HEK293 (cell line): ENCODE measurements around the gene CFAP73.

ENCODE experiments used
- CTCF ChIA-PET: fragments of 350-600 bp; formaldehyde crosslinking; extraction: SDS; loops from one replicate; lab custom pipeline; 2021; ENCODE audit warnings: antibody characterized with exemption; lab: Yijun Ruan, JAX
- POLR2A ChIA-PET: fragments of 300-600 bp; formaldehyde crosslinking; extraction: SDS; loops from one replicate; lab custom pipeline; 2020; ENCODE audit warnings: antibody characterized with exemption, inconsistent platforms; lab: Yijun Ruan, JAX
- H3K27ac ChIP-seq: fragments of 200-500 bp; sonication (Bioruptor generic); 2 replicates; pipeline ENCODE4 v1.5.1; 2014; ENCODE audit warnings: low read depth, low read length, control low read depth, inconsistent platforms; ENCODE audit errors: extremely low read depth
- H3K36me3 ChIP-seq, 2 experiments: fragments of 200-500 bp in 1 of 2; sonication (Bioruptor generic) in 1 of 2; 1 replicate in 1 of 2; 2 replicates in 1 of 2; pipeline ENCODE4 v1.5.1; 2014 to 2017; ENCODE audit warnings: inconsistent platforms in 2 of 2, low read length in 2 of 2; ENCODE audit not compliant: control insufficient read depth in 2 of 2, insufficient read depth in 1 of 2
- H3K4me1 ChIP-seq: fragments of 200-500 bp; sonication (Bioruptor generic); 2 replicates; pipeline ENCODE4 v1.5.1; 2014; ENCODE audit warnings: mild to moderate bottlenecking, low read length, inconsistent platforms; ENCODE audit not compliant: control insufficient read depth, insufficient read depth
- H3K4me3 ChIP-seq: 2 replicates; pipeline ENCODE4 v1.5.1; 2011; ENCODE audit warnings: low read depth, mild to moderate bottlenecking, control low read depth, low read length, moderate library complexity
- H3K9me3 ChIP-seq: fragments of 200-500 bp; sonication (Bioruptor generic); 2 replicates; pipeline ENCODE4 v1.5.1; 2014; ENCODE audit warnings: low read depth, low read length, inconsistent platforms; ENCODE audit not compliant: control insufficient read depth, insufficient read depth
- GFI1B ChIP-seq: fragments of 450-650 bp; formaldehyde crosslinking; IDR thresholded peaks from 2 replicates; pipeline ENCODE4 v1.5.1; 2016; ENCODE audit warnings: missing biosample characterization, missing genetic modification characterization
- GLIS1 ChIP-seq: fragments of 450-650 bp; formaldehyde crosslinking; IDR thresholded peaks from 2 replicates; pipeline ENCODE4 v1.5.1; 2016; ENCODE audit warnings: missing biosample characterization, missing genetic modification characterization
- PRDM10 ChIP-seq: fragments of 450-650 bp; formaldehyde crosslinking; IDR thresholded peaks from 2 replicates; pipeline ENCODE4 v1.5.1; 2016; ENCODE audit warnings: missing biosample characterization, missing genetic modification characterization
- SP7 ChIP-seq: fragments of 450-650 bp; formaldehyde crosslinking; IDR thresholded peaks from 2 replicates; pipeline ENCODE4 v1.5.1; 2016; ENCODE audit warnings: missing biosample characterization, missing genetic modification characterization
- ZNF274 ChIP-seq, 2 experiments: fragments of 200-500 bp in 1 of 2; fragments of 450-650 bp in 1 of 2; sonication (Bioruptor generic) in 1 of 2; formaldehyde crosslinking in 1 of 2; IDR thresholded peaks; 2 replicates each; pipeline versions ENCODE4 v1.5.1 to v1.6.1; 2014 to 2016; ENCODE audit warnings: borderline replicate concordance in 1 of 2, inconsistent platforms in 1 of 2, low read length in 1 of 2, missing biosample characterization in 1 of 2, missing genetic modification characterization in 1 of 2
- ZNF341 ChIP-seq: fragments of 450-650 bp; formaldehyde crosslinking; IDR thresholded peaks from 2 replicates; pipeline ENCODE4; 2016; ENCODE audit warnings: low read depth, missing biosample characterization, missing genetic modification characterization
- ZNF354C ChIP-seq: fragments of 450-650 bp; formaldehyde crosslinking; IDR thresholded peaks from 2 replicates; pipeline ENCODE4 v1.5.1; 2016; ENCODE audit warnings: missing biosample characterization, missing genetic modification characterization, low read depth, borderline replicate concordance
- ZNF362 ChIP-seq: fragments of 450-650 bp; formaldehyde crosslinking; IDR thresholded peaks from 2 replicates; pipeline ENCODE4 v1.5.1; 2016; ENCODE audit warnings: missing biosample characterization, missing genetic modification characterization
- ZNF391 ChIP-seq: fragments of 450-650 bp; formaldehyde crosslinking; IDR thresholded peaks from 2 replicates; pipeline ENCODE4 v1.5.1; 2016; ENCODE audit warnings: low read depth, missing biosample characterization, missing genetic modification characterization, borderline replicate concordance
- ZNF416 ChIP-seq: fragments of 450-650 bp; formaldehyde crosslinking; IDR thresholded peaks from 2 replicates; pipeline ENCODE4 v1.5.1; 2016; ENCODE audit warnings: missing biosample characterization, missing genetic modification characterization
- ZNF544 ChIP-seq: fragments of 450-650 bp; formaldehyde crosslinking; IDR thresholded peaks from 2 replicates; pipeline ENCODE4 v1.5.0; 2017; ENCODE audit warnings: missing biosample characterization, missing genetic modification characterization
- ZNF580 ChIP-seq: fragments of 450-650 bp; formaldehyde crosslinking; IDR thresholded peaks from 2 replicates; pipeline ENCODE4 v1.5.1; 2016; ENCODE audit warnings: missing biosample characterization, missing genetic modification characterization
- ZNF623 ChIP-seq: fragments of 450-650 bp; formaldehyde crosslinking; IDR thresholded peaks from 2 replicates; pipeline ENCODE4 v1.5.1; 2016; ENCODE audit warnings: missing biosample characterization, missing genetic modification characterization
- ZNF664 ChIP-seq: fragments of 450-650 bp; formaldehyde crosslinking; IDR thresholded peaks from 2 replicates; pipeline ENCODE4 v1.5.1; 2016; ENCODE audit warnings: missing biosample characterization, missing genetic modification characterization
- ZNF670 ChIP-seq: fragments of 450-650 bp; formaldehyde crosslinking; IDR thresholded peaks from 2 replicates; pipeline ENCODE4 v1.5.1; 2016; ENCODE audit warnings: missing biosample characterization, missing genetic modification characterization, low read depth
- ZNF768 ChIP-seq: fragments of 450-650 bp; formaldehyde crosslinking; IDR thresholded peaks from 2 replicates; pipeline ENCODE4 v1.5.1; 2018; ENCODE audit warnings: missing biosample characterization, mild to moderate bottlenecking, missing genetic modification characterization
- ZSCAN4 ChIP-seq: fragments of 450-650 bp; formaldehyde crosslinking; IDR thresholded peaks from 2 replicates; pipeline ENCODE4 v1.5.1; 2017; ENCODE audit warnings: missing biosample characterization, missing genetic modification characterization

Gene CFAP73

GRCh38 chr12:113104953-113105510 is 44.5 kb upstream of the CFAP73 start:
- Histone ChIP-seq H3K27ac (no peak overlapping the region), H3K4me1 (no peaks in the 10 kb centered on the region), H3K4me3 (no peak overlapping the region), H3K36me3 (no peaks in the 10 kb centered on the region), H3K9me3 (no peaks in the 10 kb centered on the region)
- TF ChIP-seq ZNF670 (no peak), GFI1B (no peak), ZNF416 (tag by site-specific recombination) (no peak), ZNF362 (no peak), ZNF664 (tag by site-specific recombination) (0 out of 2 replicates have a peak, but pooled peaks have one; percentile 9)
- CTCF ChIA-PET, result no interaction called here
- POLR2A ChIA-PET, result no interaction called here

GRCh38 chr12:113105606-113106271 is 43.8 kb upstream of the CFAP73 start:
- POLR2A ChIA-PET, result no interaction called here
- Histone ChIP-seq H3K27ac (no peak overlapping the region), H3K9me3 (no peaks in the 10 kb centered on the region), H3K4me1 (no peaks in the 10 kb centered on the region), H3K36me3 (no peaks in the 10 kb centered on the region), H3K4me3 (no peak overlapping the region)
- TF ChIP-seq ZNF274 (IDR thresholded peaks at IDR 0.05; ENCODE audit: low read length) (no peak), ZNF274 (tag by site-specific recombination; IDR thresholded peaks at IDR 0.05; ENCODE audit: borderline replicate concordance) (no peak), PRDM10 (peak; percentile 54)
- CTCF ChIA-PET, result interaction anchor here (1.3 kb wide), 1 partner anchor 113 kb away, joined by 3 read pairs; no protein-coding TSS in a partner anchor

- ChIA-PET POLR2A (no interaction called here), CTCF (interaction anchor here (0.6 to 1.3 kb wide), 4 partner anchors 29 to 113 kb away, joined by 3 to 5 read pairs (median 3); no protein-coding TSS in a partner anchor)
- Histone ChIP-seq H3K9me3 (no peaks in the 10 kb centered on the region), H3K36me3 (no peaks in the 10 kb centered on the region), H3K4me1 (no peaks in the 10 kb centered on the region), H3K4me3 (no peak overlapping the region), H3K27ac (no peak overlapping the region)
- TF ChIP-seq ZNF623 (peak; percentile 97), ZSCAN4 (no peak)
Observed at GRCh38 chr12:113106361-113106760, 43.2 kb upstream of the CFAP73 start.

GRCh38 chr12:113108308-113108707 is 41.2 kb upstream of the CFAP73 start:
- Histone ChIP-seq H3K9me3 (no peaks in the 10 kb centered on the region), H3K36me3 (no peaks in the 10 kb centered on the region), H3K4me3 (no peak overlapping the region), H3K4me1 (no peaks in the 10 kb centered on the region), H3K27ac (no peak overlapping the region)
- ChIA-PET POLR2A (no interaction called here), CTCF (no interaction called here)
- TF ChIP-seq ZNF354C (tag by site-specific recombination) (no peak), ZNF362 (no peak), ZNF391 (tag by site-specific recombination) (no peak), ZNF580 (tag by site-specific recombination) (0 out of 2 replicates have a peak, but pooled peaks have one; percentile 20), ZNF544 (tag by site-specific recombination) (no peak), GLIS1 (tag by site-specific recombination) (no peak), ZNF768 (tag by site-specific recombination) (peak; percentile 89), SP7 (tag by site-specific recombination) (no peak), ZNF341 (tag by site-specific recombination) (no peak)
